Breast epithelium (tissue), 4 donors: ENCODE measurements around the gene CHL1. TPM values are rescaled to one million over a fixed set of nuclear protein-coding genes. Genes with fewer than 3 reads are reported as not detected.

Experiments
- DNase-seq, 2 donors: peaks; one replicate each; pipeline ENCODE4 v3.0.0-alpha.2; 2019; ENCODE audit warnings: low spot score in 2 of 2
- H3K27ac ChIP-seq, 2 donors: fragments of 200-600 bp; sonication (generic) in 1 of 2; one replicate each; pipeline ENCODE4 v1.5.1; 2016 to 2019; ENCODE audit warnings: mild to moderate bottlenecking in 1 of 2
- H3K27me3 ChIP-seq, 2 donors: fragments of 200-600 bp; sonication (generic) in 1 of 2; one replicate each; pipeline versions ENCODE4 v1.5.1 to v1.6.0; 2017 to 2019; ENCODE audit warnings: control low read depth in 1 of 2, mild to moderate bottlenecking in 1 of 2
- H3K36me3 ChIP-seq: fragments of 200-600 bp; one replicate; pipeline ENCODE4 v1.5.1; 2019
- H3K4me1 ChIP-seq, 2 donors: fragments of 200-600 bp; sonication (generic); one replicate each; pipeline ENCODE4 v1.5.1; 2016 to 2019; ENCODE audit warnings: control low read depth in 1 of 2
- H3K4me3 ChIP-seq, 3 donors: fragments of 200-600 bp; sonication (generic); 1 replicate in 2 of 3; 2 replicates in 1 of 3; pipeline ENCODE4 v1.5.1; 2016 to 2019; ENCODE audit warnings: mild to moderate bottlenecking in 3 of 3, moderate library complexity in 2 of 3
- H3K9me3 ChIP-seq, 2 donors: fragments of 200-600 bp; sonication (generic) in 1 of 2; one replicate each; pipeline ENCODE4 v1.5.1; 2016 to 2019; ENCODE audit warnings: control low read depth in 1 of 2
- CTCF ChIP-seq, 3 donors: fragments of 450-650 bp; IDR thresholded peaks; one replicate each; pipeline ENCODE4 v1.5.1; 2016 to 2017; ENCODE audit warnings: antibody characterized with exemption in 3 of 3, mild to moderate bottlenecking in 3 of 3, moderate library complexity in 3 of 3
- POLR2A ChIP-seq: fragments of 450-650 bp; IDR thresholded peaks from one replicate; pipeline ENCODE4 v1.6.1; 2016; ENCODE audit warnings: antibody characterized with exemption, mild to moderate bottlenecking, moderate library complexity
- POLR2AphosphoS5 ChIP-seq, 3 donors: sonication (generic); formaldehyde crosslinking; IDR thresholded peaks; one replicate each; pipeline ENCODE4 v1.6.1; 2017; ENCODE audit warnings: antibody characterized with exemption in 3 of 3
- intact Hi-C: fragments of 100-400 bp; cut with DNase I; formaldehyde crosslinking; loops from one replicate; pipeline ENCODE4 v1.15.1; 2023; ENCODE audit warnings: low total_unique reads
- total RNA-seq, 3 donors: library from RNA; depleted of rRNA; stranded (reverse); fragments of >200 nt; gene quantifications; one replicate each; pipeline ENCODE4 v1.1.0, GENCODE V29; 2016

CHL1 gene
- 10 to 100 TPM; 34.8 to 49.8 (median 40.3) TPM for total RNA-seq

GRCh38 chr3:196311-197148 lies at the start of gene CHL1:
Gene CHL1 (plus strand): TSS chr3:196763. CDS start chr3:319777, 123,014 bp downstream.
- H3K27me3 ChIP-seq, result peaks cover 0 to 14% of the 10 kb centered on the region in 2 donors
- intact Hi-C loops, result no loop called here
- H3K4me3 ChIP-seq, result peak within 1 kb of the TSS; percentile 65 to 83 (median 68)
- H3K4me1 ChIP-seq, result no peaks in the 10 kb centered on the region
- DNase-seq, result no peak
- H3K27ac ChIP-seq, result peak within 1 kb of the TSS; percentile 61 to 66
- H3K9me3 ChIP-seq, result no peaks in the 10 kb centered on the region
- H3K36me3 ChIP-seq, result no peaks in the 10 kb centered on the region
- TF ChIP-seq CTCF (IDR thresholded peaks at IDR 0.05) (no peak), POLR2A (no peak), POLR2AphosphoS5 (IDR thresholded peaks at IDR 0.05) (no peak)

- H3K27me3 ChIP-seq, result no peaks in the 10 kb centered on the region
- no peaks in the 10 kb centered on the region for H3K36me3 ChIP-seq
- intact Hi-C loops, result no loop called here
- no peak overlapping the region for H3K4me3 ChIP-seq
- H3K4me1 ChIP-seq, result no peaks in the 10 kb centered on the region
- no peak for DNase-seq
- H3K27ac ChIP-seq, result no peak overlapping the region
- no peaks in the 10 kb centered on the region for H3K9me3 ChIP-seq
- TF ChIP-seq POLR2A (no peak), CTCF (IDR thresholded peaks at IDR 0.05) (no peak)
These were observed 44.9 kb upstream of the CHL1 start for GRCh38 chr3:151614-152189.

- intact Hi-C loops, result no loop called here
- Histone ChIP-seq H3K4me3 (no peak overlapping the region), H3K27ac (no peak overlapping the region), H3K9me3 (no peaks in the 10 kb centered on the region), H3K36me3 (no peaks in the 10 kb centered on the region), H3K27me3 (no peaks in the 10 kb centered on the region), H3K4me1 (no peaks in the 10 kb centered on the region)
- TF ChIP-seq POLR2AphosphoS5 (IDR thresholded peaks at IDR 0.05) (no peak), POLR2A (no peak), CTCF (IDR thresholded peaks at IDR 0.05) (no peak)
- no peak for DNase-seq
These were observed 36.6 kb upstream of the CHL1 start for GRCh38 chr3:159974-160373.

DNA sequence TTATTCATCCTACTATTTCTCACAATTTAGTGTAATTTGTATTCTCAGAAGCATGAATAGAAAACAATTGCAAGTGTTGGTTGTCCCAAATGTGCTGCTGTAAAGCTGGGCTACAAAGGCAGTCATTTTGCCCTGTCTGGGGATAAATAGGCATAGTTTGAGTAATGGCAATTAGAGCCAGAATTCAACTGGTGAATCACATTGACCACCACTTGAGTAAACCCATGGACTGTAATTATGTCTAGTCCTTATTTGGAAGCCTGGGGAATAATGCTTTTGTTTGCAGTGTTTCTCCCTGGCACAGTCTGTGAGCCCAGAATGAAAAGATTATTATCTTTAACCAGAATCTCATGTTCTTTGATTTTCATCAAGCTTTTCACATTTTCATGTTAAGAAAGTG lies 30.5 kb upstream of the CHL1 start:
- Histone ChIP-seq H3K4me1 (no peaks in the 10 kb centered on the region), H3K27ac (no peak overlapping the region), H3K27me3 (no peaks in the 10 kb centered on the region), H3K4me3 (no peak overlapping the region), H3K36me3 (no peaks in the 10 kb centered on the region), H3K9me3 (no peaks in the 10 kb centered on the region)
- DNase-seq, result no peak
- TF ChIP-seq POLR2A (no peak), CTCF (IDR thresholded peaks at IDR 0.05) (no peak), POLR2AphosphoS5 (IDR thresholded peaks at IDR 0.05) (no peak)
- intact Hi-C loops, result no loop called here

GRCh38 chr3:166799-167198 lies 29.8 kb upstream of the CHL1 start:
- no peak for DNase-seq
- no peaks in the 10 kb centered on the region for H3K9me3 ChIP-seq
- H3K27me3 ChIP-seq, result no peaks in the 10 kb centered on the region
- no peaks in the 10 kb centered on the region for H3K4me1 ChIP-seq
- H3K36me3 ChIP-seq, result no peaks in the 10 kb centered on the region
- intact Hi-C loops, result no loop called here
- H3K4me3 ChIP-seq, result no peak overlapping the region
- no peak overlapping the region for H3K27ac ChIP-seq
- no peak for TF ChIP-seq CTCF (IDR thresholded peaks at IDR 0.05)
- TF ChIP-seq POLR2A, result no peak
- TF ChIP-seq POLR2AphosphoS5 (IDR thresholded peaks at IDR 0.05), result no peak
